PFSK-1 (cell line): Measurements from ENCODE around the gene BRPF3.

Experiments
- FOXP2 ChIP-seq: optimal IDR thresholded peaks from 2 replicates; pipeline ENCODE3; 2011; ENCODE audit warnings: borderline replicate concordance, control low read depth, inconsistent platforms; ENCODE audit not compliant: insufficient read depth; ENCODE audit errors: extremely low read length, extremely low read depth
- POLR2AphosphoS5 ChIP-seq: IDR thresholded peaks from 2 replicates; pipeline ENCODE4 v1.6.1; 2012; ENCODE audit warnings: low read depth, mild to moderate bottlenecking, control low read depth, low read length, moderate library complexity
- SIN3A ChIP-seq: IDR thresholded peaks from 2 replicates; pipeline ENCODE4 v1.6.1; 2012; ENCODE audit warnings: mild to moderate bottlenecking, low read length, moderate library complexity, borderline replicate concordance; ENCODE audit not compliant: insufficient read depth
- TAF1 ChIP-seq: IDR thresholded peaks from 2 replicates; pipeline ENCODE4 v1.6.1; 2012; ENCODE audit warnings: low read length, control low read depth, borderline replicate concordance; ENCODE audit not compliant: insufficient read depth
- TF ChIP-seq, protein P1 (sequence below), 2 experiments: IDR thresholded peaks; 2 replicates each; pipeline versions ENCODE4 v1.6.1 to v1.8.0; 2011 to 2012; ENCODE audit warnings: low read depth in 2 of 2, low read length in 2 of 2, control low read depth in 1 of 2, inconsistent platforms in 1 of 2, mild to moderate bottlenecking in 1 of 2, moderate library complexity in 1 of 2; ENCODE audit not compliant: insufficient read depth in 1 of 2

Gene BRPF3

DNA sequence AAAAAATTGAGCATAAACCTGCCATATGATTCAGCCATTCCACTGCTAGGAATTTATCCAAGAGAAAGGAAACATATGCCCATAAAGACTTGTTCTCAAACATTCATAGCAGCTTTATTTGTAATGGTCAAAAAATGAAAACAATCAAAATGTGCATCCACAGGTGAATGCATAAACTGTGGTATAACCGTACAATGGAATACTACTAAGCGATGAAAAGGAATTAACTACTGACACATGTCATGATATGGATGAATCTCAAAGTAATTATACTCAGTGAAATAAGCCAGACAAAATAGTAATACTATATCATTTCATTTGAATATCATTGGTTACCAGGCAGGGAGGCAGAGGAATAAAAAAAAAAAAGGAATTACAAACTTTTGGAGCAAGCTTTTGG, 25.8 kb upstream of the BRPF3 start:
- TF ChIP-seq POLR2AphosphoS5: no peak
- no peak for TF ChIP-seq SIN3A
- TF ChIP-seq TAF1: no peak
- TF ChIP-seq, protein P1, sequence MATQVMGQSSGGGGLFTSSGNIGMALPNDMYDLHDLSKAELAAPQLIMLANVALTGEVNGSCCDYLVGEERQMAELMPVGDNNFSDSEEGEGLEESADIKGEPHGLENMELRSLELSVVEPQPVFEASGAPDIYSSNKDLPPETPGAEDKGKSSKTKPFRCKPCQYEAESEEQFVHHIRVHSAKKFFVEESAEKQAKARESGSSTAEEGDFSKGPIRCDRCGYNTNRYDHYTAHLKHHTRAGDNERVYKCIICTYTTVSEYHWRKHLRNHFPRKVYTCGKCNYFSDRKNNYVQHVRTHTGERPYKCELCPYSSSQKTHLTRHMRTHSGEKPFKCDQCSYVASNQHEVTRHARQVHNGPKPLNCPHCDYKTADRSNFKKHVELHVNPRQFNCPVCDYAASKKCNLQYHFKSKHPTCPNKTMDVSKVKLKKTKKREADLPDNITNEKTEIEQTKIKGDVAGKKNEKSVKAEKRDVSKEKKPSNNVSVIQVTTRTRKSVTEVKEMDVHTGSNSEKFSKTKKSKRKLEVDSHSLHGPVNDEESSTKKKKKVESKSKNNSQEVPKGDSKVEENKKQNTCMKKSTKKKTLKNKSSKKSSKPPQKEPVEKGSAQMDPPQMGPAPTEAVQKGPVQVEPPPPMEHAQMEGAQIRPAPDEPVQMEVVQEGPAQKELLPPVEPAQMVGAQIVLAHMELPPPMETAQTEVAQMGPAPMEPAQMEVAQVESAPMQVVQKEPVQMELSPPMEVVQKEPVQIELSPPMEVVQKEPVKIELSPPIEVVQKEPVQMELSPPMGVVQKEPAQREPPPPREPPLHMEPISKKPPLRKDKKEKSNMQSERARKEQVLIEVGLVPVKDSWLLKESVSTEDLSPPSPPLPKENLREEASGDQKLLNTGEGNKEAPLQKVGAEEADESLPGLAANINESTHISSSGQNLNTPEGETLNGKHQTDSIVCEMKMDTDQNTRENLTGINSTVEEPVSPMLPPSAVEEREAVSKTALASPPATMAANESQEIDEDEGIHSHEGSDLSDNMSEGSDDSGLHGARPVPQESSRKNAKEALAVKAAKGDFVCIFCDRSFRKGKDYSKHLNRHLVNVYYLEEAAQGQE (IDR thresholded peaks at IDR 0.05; ENCODE audit: insufficient read depth in 1 of 2, low read depth in 2 of 2, low read length in 2 of 2): no peak
- no peak for TF ChIP-seq FOXP2

DNA sequence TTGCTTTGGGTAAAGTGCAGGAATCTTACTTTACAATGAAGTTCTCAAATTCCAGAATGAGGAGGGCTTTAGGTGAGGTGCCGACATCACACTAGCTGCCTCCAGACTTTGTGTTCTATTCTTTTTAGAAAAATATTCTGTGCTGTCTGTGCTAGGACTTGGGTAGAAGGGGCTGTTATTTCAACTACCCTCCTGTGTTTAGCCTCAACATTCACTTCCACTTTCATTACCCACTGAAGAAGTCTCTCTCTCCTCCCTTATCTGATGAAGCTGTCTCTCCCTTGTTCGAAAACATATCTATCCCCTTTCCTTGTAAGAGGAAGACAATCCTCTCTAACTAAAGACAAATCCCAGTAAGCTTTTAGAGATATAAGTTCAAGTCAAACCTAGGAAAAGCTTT, 25.0 kb upstream of the BRPF3 start:
- TF ChIP-seq POLR2AphosphoS5 (no peak), TAF1 (no peak), SIN3A (no peak), FOXP2 (no peak)
- TF ChIP-seq, protein P1 (IDR thresholded peaks at IDR 0.05; ENCODE audit: insufficient read depth in 1 of 2, low read depth in 2 of 2, low read length in 2 of 2): no peak

DNA sequence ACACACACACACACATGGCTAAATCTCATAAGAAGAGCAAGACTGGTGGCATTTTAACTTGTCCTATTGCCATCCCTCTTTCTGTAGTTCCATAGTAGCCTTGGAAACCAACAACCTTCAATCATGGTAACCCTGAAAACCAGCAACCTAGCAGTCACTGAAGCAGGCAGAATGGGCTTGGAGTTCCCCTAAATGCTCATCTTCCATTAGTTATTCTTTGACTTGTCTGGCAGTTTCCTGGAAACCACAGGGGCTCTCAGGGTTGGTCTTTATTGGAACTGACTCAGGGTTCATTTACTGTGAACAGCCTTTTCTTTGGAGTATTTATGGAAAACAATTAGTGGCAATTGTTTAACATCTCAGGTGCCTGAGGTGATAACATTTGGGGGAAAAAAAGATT, 19.4 kb upstream of the BRPF3 start:
- TF ChIP-seq, protein P1 (IDR thresholded peaks at IDR 0.05; ENCODE audit: insufficient read depth in 1 of 2, low read depth in 2 of 2, low read length in 2 of 2): no peak
- TF ChIP-seq POLR2AphosphoS5 (no peak), SIN3A (no peak), TAF1 (no peak), FOXP2 (no peak)

DNA sequence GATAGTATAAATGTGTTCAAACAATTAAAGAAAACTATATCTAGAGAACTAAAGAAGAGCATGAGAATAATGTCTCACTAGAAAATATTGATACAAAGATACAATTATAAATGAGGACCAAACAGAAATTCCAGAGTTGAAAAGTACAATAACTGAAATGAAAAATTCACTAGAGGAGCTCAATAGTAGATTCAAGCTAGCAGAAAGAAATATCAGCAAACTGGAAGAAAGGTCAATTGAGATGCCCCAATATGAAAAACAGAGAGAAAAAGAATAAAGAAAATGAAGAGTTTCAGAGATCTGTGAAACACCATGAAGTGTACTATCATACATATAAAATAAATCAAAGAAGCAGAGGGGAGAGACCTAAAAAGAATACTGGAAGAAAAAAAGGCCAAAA, 18.0 kb upstream of the BRPF3 start:
- TF ChIP-seq TAF1: no peak
- TF ChIP-seq FOXP2: no peak

DNA sequence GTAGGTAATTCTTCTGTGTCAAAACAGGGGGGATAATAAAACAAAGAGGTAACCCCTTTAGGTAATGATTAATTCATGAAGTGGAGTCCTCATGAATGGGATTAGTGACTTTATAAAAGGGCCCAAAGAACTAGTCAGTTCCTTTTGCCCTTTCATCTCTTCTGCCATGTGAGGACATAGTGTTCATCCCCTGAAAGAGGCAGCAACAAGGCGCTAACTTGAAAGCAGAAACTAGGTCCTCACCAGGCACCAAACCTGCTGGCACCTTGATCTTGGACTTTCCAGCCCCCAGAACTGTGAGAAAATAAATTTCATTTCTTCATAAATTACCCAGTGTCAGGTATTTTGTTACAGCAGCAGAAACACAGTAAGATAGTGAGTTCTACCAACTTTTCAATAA, 16.4 kb upstream of the BRPF3 start:
- TF ChIP-seq FOXP2 (no peak), POLR2AphosphoS5 (no peak), SIN3A (no peak), TAF1 (no peak)
- TF ChIP-seq, protein P1 (IDR thresholded peaks at IDR 0.05; ENCODE audit: insufficient read depth in 1 of 2, low read depth in 2 of 2, low read length in 2 of 2): no peak
